Esophagus squamous epithelium (tissue), 5 donors: ENCODE results near the gene MOSMO. TPM values are rescaled to one million over a fixed set of nuclear protein-coding genes. Genes with fewer than 3 reads are reported as not detected.
A peak's percentile ranks its signal among the peaks of the same experiment; 100 is the strongest.

ENCODE experiments used
- DNase-seq: peaks from one replicate; lab custom pipeline; 2025; lab: John Stamatoyannopoulos, UW
- H3K27ac ChIP-seq, 4 donors: fragments of 200-600 bp; sonication (generic); one replicate each; pipeline ENCODE4 v1.5.1; 2016 to 2019; ENCODE audit warnings: mild to moderate bottlenecking in 1 of 4
- H3K27me3 ChIP-seq, 4 donors: fragments of 200-600 bp; sonication (generic); 1 replicate in 3 of 4; 2 replicates in 1 of 4; pipeline versions ENCODE4 v1.5.1 to v1.6.0; 2017 to 2021; ENCODE audit warnings: antibody characterized with exemption in 1 of 4
- H3K36me3 ChIP-seq, 3 donors: fragments of 200-600 bp; sonication (generic); one replicate each; pipeline ENCODE4 v1.5.1; 2016 to 2019
- H3K4me1 ChIP-seq, 3 donors: fragments of 200-600 bp; sonication (generic); one replicate each; pipeline ENCODE4 v1.5.1; 2017 to 2019
- H3K4me3 ChIP-seq, 4 donors: fragments of 200-600 bp; sonication (generic); 1 replicate in 3 of 4; 2 replicates in 1 of 4; pipeline ENCODE4 v1.5.1; 2016 to 2019; ENCODE audit warnings: mild to moderate bottlenecking in 2 of 4, moderate library complexity in 1 of 4
- H3K9me3 ChIP-seq, 3 donors: fragments of 200-600 bp; sonication (generic); one replicate each; pipeline ENCODE4 v1.5.1; 2016 to 2019
- CTCF ChIP-seq, 6 experiments: fragments of 450-650 bp in 4 of 6; fragments of 200-600 bp in 2 of 6; sonication (generic) in 2 of 6; IDR thresholded peaks; one replicate each; pipeline ENCODE4 v1.5.1; 2016 to 2019; ENCODE audit warnings: antibody characterized with exemption in 6 of 6, mild to moderate bottlenecking in 4 of 6, moderate library complexity in 4 of 6
- POLR2A ChIP-seq, 4 donors: fragments of 450-650 bp; IDR thresholded peaks; one replicate each; pipeline ENCODE4 v1.6.1; 2017; ENCODE audit warnings: antibody characterized with exemption in 4 of 4, mild to moderate bottlenecking in 4 of 4, moderate library complexity in 3 of 4
- whole genome bisulfite sequencing, 2 donors: methylation state at CpG; one replicate each; pipeline ENCODE4 v1.1.5; 2018; 5-methylcytosine and 5-hydroxymethylcytosine counted together
- intact Hi-C: fragments of 100-400 bp; cut with DNase I; formaldehyde crosslinking; loops from one replicate; pipeline ENCODE4 v1.15.0; 2022
- total RNA-seq, 4 donors: library from RNA; depleted of rRNA; stranded (reverse); fragments of >200 nt; gene quantifications; one replicate each; pipeline ENCODE4 v1.1.0, GENCODE V29; 2016
- donor health status: DM: yes; HTN: yes; CAD: no.

Gene MOSMO
- total RNA-seq, 4 donors from 2014 or later = 4.5 to 18.9 (median 12.5) TPM

- Histone ChIP-seq H3K36me3 (no peaks in the 10 kb centered on the region), H3K27me3 (no peaks in the 10 kb centered on the region)
Observed at GRCh38 chr16:22005746-22006145, 2.2 kb upstream of the MOSMO start.

GRCh38 chr16:22006636-22007035, 1.3 kb upstream of the MOSMO start:
- H3K27ac ChIP-seq = no peak overlapping the region
- intact Hi-C loops = no loop called here
- no peak overlapping the region for H3K4me3 ChIP-seq
- no peaks in the 10 kb centered on the region for H3K36me3 ChIP-seq
- WGBS, 2 donors = 74 to 92% methylated on average over 6 of the region's 6 CpGs
- no peak for DNase-seq
- no peaks in the 10 kb centered on the region for H3K9me3 ChIP-seq
- TF ChIP-seq CTCF (IDR thresholded peaks at IDR 0.05) (no peak), POLR2A (IDR thresholded peaks at IDR 0.05) (no peak)
- H3K4me1 ChIP-seq = peaks cover 9 to 46% (median 16%) of the 10 kb centered on the region in 3 donors
- no peaks in the 10 kb centered on the region for H3K27me3 ChIP-seq

More at GRCh38 chr16:22005746-22006145, 2.2 kb upstream of the MOSMO start:
- Histone ChIP-seq H3K4me1 (peaks cover 9 to 46% (median 25%) of the 10 kb centered on the region in 3 donors), H3K9me3 (no peaks in the 10 kb centered on the region), H3K4me3 (no peak overlapping the region), H3K27ac (no peak overlapping the region)
- no peak for DNase-seq
- intact Hi-C loops = no loop called here
- WGBS, 2 donors = 71 to 82% methylated on average over 1 of the region's 1 CpG
- TF ChIP-seq CTCF (IDR thresholded peaks at IDR 0.05) = no peak
- no peak for TF ChIP-seq POLR2A (IDR thresholded peaks at IDR 0.05)

GRCh38 chr16:22007159-22007508, 777 bp upstream of the MOSMO start:
- Histone ChIP-seq H3K27ac (peak overlapping the region; percentile 88 to 92 (median 89)), H3K36me3 (no peaks in the 10 kb centered on the region), H3K4me3 (peak overlapping the region; percentile 90 to 99 (median 96)), H3K9me3 (no peaks in the 10 kb centered on the region), H3K4me1 (peaks cover 9 to 47% (median 16%) of the 10 kb centered on the region in 3 donors), H3K27me3 (no peaks in the 10 kb centered on the region)
- intact Hi-C loops = no loop called here
- 14% methylated on average over 8 of the region's 8 CpGs for WGBS, 2 donors
- DNase-seq = no peak
- TF ChIP-seq POLR2A (IDR thresholded peaks at IDR 0.05) = no peak
- TF ChIP-seq CTCF (IDR thresholded peaks at IDR 0.05) = no peak

GRCh38 chr16:22008215-22009059, 526 bp downstream of the MOSMO start:
- TF ChIP-seq CTCF (IDR thresholded peaks at IDR 0.05) (no peak), POLR2A (IDR thresholded peaks at IDR 0.05) (no peak)
- intact Hi-C loops = no loop called here
- no peak for DNase-seq
- WGBS, 2 donors = 2 to 3% methylated on average over 16 to 28 of the region's 65 CpGs
- Histone ChIP-seq H3K4me1 (peaks cover 9 to 47% (median 16%) of the 10 kb centered on the region in 3 donors), H3K9me3 (no peaks in the 10 kb centered on the region), H3K27ac (peak overlapping the region; percentile 86 to 92 (median 89)), H3K4me3 (peak overlapping the region; percentile 90 to 99 (median 96)), H3K36me3 (no peaks in the 10 kb centered on the region), H3K27me3 (no peaks in the 10 kb centered on the region)

GRCh38 chr16:22010902-22011301, 3.0 kb downstream of the MOSMO start:
- intact Hi-C loops = no loop called here

More at GRCh38 chr16:22010902-22011301, 3.0 kb downstream of the MOSMO start:
- no peak overlapping the region for H3K27ac ChIP-seq
- no peak for TF ChIP-seq POLR2A (IDR thresholded peaks at IDR 0.05)
- no peak for TF ChIP-seq CTCF (IDR thresholded peaks at IDR 0.05)
- peaks cover 9 to 47% (median 16%) of the 10 kb centered on the region in 3 donors for H3K4me1 ChIP-seq
- 85 to 88% methylated on average over 5 of the region's 5 CpGs for WGBS, 2 donors
- H3K4me3 ChIP-seq = no peak overlapping the region
- DNase-seq = no peak
- H3K27me3 ChIP-seq = no peaks in the 10 kb centered on the region
- H3K9me3 ChIP-seq = no peaks in the 10 kb centered on the region
- no peaks in the 10 kb centered on the region for H3K36me3 ChIP-seq
